GM18517 (cell line): ENCODE data around the gene PLEKHA1.

Experiments
- ATAC-seq: cut with Tn5 transposase; IDR thresholded peaks from one replicate; pipeline ENCODE4 v1.9.1; 2021; ENCODE audit warnings: mild to moderate bottlenecking, moderate library complexity; ENCODE audit not compliant: unreplicated experiment

PLEKHA1 gene

GRCh38 chr10:122374237-122374858 is at the start of gene PLEKHA1:
PLEKHA1 (plus strand) TSS chr10:122374708; CDS start chr10:122393201, 18,493 bp downstream.
- ATAC-seq = peak; percentile 77

GRCh38 chr10:122325235-122325634 is 49.3 kb upstream of the PLEKHA1 start:
- no peak for ATAC-seq

- ATAC-seq = no peak
Observed at GRCh38 chr10:122326385-122326784, 48.1 kb upstream of the PLEKHA1 start.

GRCh38 chr10:122326806-122327205 is 47.7 kb upstream of the PLEKHA1 start:
- ATAC-seq = no peak

GRCh38 chr10:122327237-122328206 is 47.0 kb upstream of the PLEKHA1 start:
- ATAC-seq = no peak

- no peak for ATAC-seq
Observed at GRCh38 chr10:122328676-122329075, 45.8 kb upstream of the PLEKHA1 start.

- ATAC-seq = no peak
Observed at GRCh38 chr10:122329416-122329815, 45.1 kb upstream of the PLEKHA1 start.

GRCh38 chr10:122331100-122331499 is 43.4 kb upstream of the PLEKHA1 start:
- ATAC-seq = no peak

GRCh38 chr10:122331615-122332446 is 42.7 kb upstream of the PLEKHA1 start:
- ATAC-seq = no peak

- no peak for ATAC-seq
Observed at GRCh38 chr10:122333037-122333436, 41.5 kb upstream of the PLEKHA1 start.

- no peak for ATAC-seq
Observed at GRCh38 chr10:122336332-122336731, 38.2 kb upstream of the PLEKHA1 start.

GRCh38 chr10:122336961-122337360 is 37.5 kb upstream of the PLEKHA1 start:
- no peak for ATAC-seq

GRCh38 chr10:122338609-122339441 is 35.7 kb upstream of the PLEKHA1 start:
- ATAC-seq = no peak

GRCh38 chr10:122341141-122341810 is 33.2 kb upstream of the PLEKHA1 start:
- no peak for ATAC-seq

GRCh38 chr10:122342293-122343134 is 32.0 kb upstream of the PLEKHA1 start:
- no peak for ATAC-seq

- ATAC-seq = no peak
Observed at GRCh38 chr10:122343135-122343800, 31.2 kb upstream of the PLEKHA1 start.

GRCh38 chr10:122343936-122344335 is 30.6 kb upstream of the PLEKHA1 start:
- ATAC-seq = no peak

- ATAC-seq = no peak
Observed at GRCh38 chr10:122344741-122345258, 29.7 kb upstream of the PLEKHA1 start.
